Lower leg skin (tissue), 4 donors: ENCODE results near the gene QRSL1. TPM values are rescaled to one million over a fixed set of nuclear protein-coding genes. Genes with fewer than 3 reads are reported as not detected.
A peak's percentile ranks its signal among the peaks of the same experiment; 100 is the strongest.
"Not testable (repeated sequence)": the region's sequence is repeated elsewhere in the genome, so short reads cannot be mapped to it uniquely, and the experiment has no call there.

Experiments
- DNase-seq, 2 donors: peaks; one replicate each; pipeline ENCODE4 v3.0.0-alpha.2; 2019; ENCODE audit warnings: low spot score in 2 of 2
- H3K4me3 ChIP-seq: fragments of 200-600 bp; sonication (generic); 2 replicates; pipeline ENCODE4 v1.5.1; 2017; ENCODE audit warnings: mild to moderate bottlenecking, low read depth; ENCODE audit not compliant: poor library complexity, severe bottlenecking
- POLR2A ChIP-seq, 2 donors: fragments of 450-650 bp; IDR thresholded peaks; one replicate each; pipeline ENCODE4 v1.6.1; 2016 to 2017; ENCODE audit warnings: antibody characterized with exemption in 2 of 2, mild to moderate bottlenecking in 1 of 2, moderate library complexity in 1 of 2
- WGBS, 2 donors: methylation state at CpG; one replicate each; pipeline ENCODE4 v1.1.5; 2018; 5-methylcytosine and 5-hydroxymethylcytosine counted together
- intact Hi-C: fragments of 100-400 bp; cut with DNase I; formaldehyde crosslinking; loops from one replicate; pipeline ENCODE4 v1.15.0; 2023; ENCODE audit warnings: low total_unique reads
- total RNA-seq, 4 donors: library from RNA; depleted of rRNA; stranded (reverse); fragments of >200 nt; gene quantifications; one replicate each; pipeline ENCODE4 v1.1.0, GENCODE V29; 2016
- TF ChIP-seq, protein P1 (sequence below), 3 donors: fragments of 450-650 bp; IDR thresholded peaks; one replicate each; pipeline ENCODE4 v1.5.1; 2016; ENCODE audit warnings: antibody characterized with exemption in 3 of 3, mild to moderate bottlenecking in 3 of 3, moderate library complexity in 2 of 3

Gene QRSL1
- total RNA-seq, 4 donors from 2014 or later, result 5.3 to 8.0 (median 6.2) TPM

DNA sequence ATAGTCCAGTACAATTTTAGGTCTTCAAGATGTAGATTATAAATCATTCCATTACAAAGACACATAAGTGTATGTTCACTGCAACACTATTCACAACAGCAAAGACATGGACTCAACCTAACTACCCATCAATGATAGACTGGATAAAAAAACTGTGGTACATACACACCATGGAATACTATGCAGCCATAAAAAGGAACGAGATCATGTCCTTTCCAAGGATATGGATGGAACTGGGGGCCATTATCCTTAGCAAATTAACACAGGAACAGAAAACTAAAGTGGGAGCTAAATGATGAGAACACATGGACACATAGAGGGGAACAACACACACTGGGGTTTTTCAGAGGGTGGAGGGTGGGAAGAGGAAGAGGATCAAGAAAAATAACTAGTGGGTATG lies 6.3 kb upstream of the QRSL1 start:
- 73 to 100% methylated on average over 1 of the region's 1 CpG for WGBS, 2 donors
- no peak for TF ChIP-seq POLR2A (IDR thresholded peaks at IDR 0.05)
- TF ChIP-seq, protein P1, sequence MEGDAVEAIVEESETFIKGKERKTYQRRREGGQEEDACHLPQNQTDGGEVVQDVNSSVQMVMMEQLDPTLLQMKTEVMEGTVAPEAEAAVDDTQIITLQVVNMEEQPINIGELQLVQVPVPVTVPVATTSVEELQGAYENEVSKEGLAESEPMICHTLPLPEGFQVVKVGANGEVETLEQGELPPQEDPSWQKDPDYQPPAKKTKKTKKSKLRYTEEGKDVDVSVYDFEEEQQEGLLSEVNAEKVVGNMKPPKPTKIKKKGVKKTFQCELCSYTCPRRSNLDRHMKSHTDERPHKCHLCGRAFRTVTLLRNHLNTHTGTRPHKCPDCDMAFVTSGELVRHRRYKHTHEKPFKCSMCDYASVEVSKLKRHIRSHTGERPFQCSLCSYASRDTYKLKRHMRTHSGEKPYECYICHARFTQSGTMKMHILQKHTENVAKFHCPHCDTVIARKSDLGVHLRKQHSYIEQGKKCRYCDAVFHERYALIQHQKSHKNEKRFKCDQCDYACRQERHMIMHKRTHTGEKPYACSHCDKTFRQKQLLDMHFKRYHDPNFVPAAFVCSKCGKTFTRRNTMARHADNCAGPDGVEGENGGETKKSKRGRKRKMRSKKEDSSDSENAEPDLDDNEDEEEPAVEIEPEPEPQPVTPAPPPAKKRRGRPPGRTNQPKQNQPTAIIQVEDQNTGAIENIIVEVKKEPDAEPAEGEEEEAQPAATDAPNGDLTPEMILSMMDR (IDR thresholded peaks at IDR 0.05), result no peak
- intact Hi-C loops, result no loop called here
- no peak overlapping the region for H3K4me3 ChIP-seq
- DNase-seq, result no peak

DNA sequence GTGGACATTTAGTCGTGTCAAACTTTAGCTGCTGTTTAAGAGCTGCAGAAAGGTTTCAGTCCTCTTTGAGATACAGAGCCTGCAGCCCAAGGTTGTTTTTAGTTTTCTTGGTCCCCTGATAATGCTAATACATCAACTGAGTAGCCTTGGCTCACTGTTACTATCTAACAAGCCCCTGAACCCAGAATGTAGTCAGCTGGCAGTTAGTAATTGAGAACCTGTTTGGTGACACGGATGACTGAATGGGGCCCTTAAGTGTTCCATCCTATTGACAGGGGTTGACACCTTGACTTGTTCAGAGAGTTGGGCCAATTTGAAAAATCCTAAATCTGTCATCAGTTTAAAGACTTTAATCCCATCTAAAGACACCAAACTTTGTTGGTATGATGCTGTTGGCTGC lies 2.9 kb upstream of the QRSL1 start:
- 38 to 44% methylated on average over 2 of the region's 2 CpGs for WGBS, 2 donors
- no peak for DNase-seq

GRCh38 chr6:106627760-106628159 lies 1.6 kb upstream of the QRSL1 start:
- WGBS, 2 donors, result 92 to 93% methylated on average over 16 of the region's 16 CpGs
- H3K4me3 ChIP-seq, DNase-seq, intact Hi-C loops: not testable (repeated sequence)

More for the DNA sequence above, 2.9 kb upstream of the QRSL1 start:
- H3K4me3 ChIP-seq, result no peak overlapping the region
- no peak for TF ChIP-seq POLR2A (IDR thresholded peaks at IDR 0.05)
- TF ChIP-seq, protein P1 (IDR thresholded peaks at IDR 0.05), result no peak
- intact Hi-C loops, result no loop called here

GRCh38 chr6:106628658-106629102 lies 698 bp upstream of the QRSL1 start:
- H3K4me3 ChIP-seq, result peak overlapping the region; percentile 89
- 28% methylated on average over 7 of the region's 7 CpGs for WGBS, 2 donors
- intact Hi-C loops, result no loop called here
- no peak for DNase-seq
- TF ChIP-seq POLR2A (IDR thresholded peaks at IDR 0.05), result no peak
- TF ChIP-seq, protein P1 (IDR thresholded peaks at IDR 0.05), result no peak

DNA sequence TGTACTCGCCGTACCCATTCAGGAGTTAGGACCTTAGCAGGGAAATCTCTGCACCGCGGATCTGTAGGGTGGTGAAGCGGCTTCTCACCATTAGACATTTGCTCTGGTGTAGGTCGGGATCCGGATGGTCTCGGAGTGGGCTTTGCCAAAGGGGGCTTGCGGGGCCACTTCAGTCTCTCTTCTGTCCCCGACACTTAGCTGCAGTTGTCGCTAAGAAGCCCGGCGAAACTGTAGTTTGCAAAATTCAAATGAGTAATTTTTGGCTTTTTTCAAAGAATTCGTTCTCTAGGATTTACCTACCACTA lies 433 bp downstream of the QRSL1 start:
- DNase-seq, result no peak
- intact Hi-C loops, result no loop called here
- H3K4me3 ChIP-seq, result peak overlapping the region; percentile 89
- 0 to 1% methylated on average over 13 to 14 of the region's 14 CpGs for WGBS, 2 donors
- no peak for TF ChIP-seq POLR2A (IDR thresholded peaks at IDR 0.05)

DNA sequence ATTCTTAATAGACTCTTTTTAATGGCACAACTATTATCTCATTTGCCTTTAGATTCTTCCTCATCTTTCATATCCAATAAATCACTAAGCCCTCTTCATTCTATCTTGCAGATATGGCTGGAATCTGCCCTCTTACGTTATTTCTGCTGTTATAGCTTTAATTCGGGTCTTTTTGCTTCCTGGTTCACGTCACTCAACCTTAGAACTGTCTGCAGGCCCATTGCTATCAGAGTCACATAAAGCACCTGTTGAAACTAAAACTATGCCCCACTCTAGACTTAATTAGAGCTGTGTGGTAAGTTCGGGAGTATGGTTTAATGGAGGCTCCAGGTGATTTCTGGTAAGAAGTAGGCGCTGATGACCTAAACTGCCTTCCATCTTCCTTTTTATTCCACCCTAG lies 988 bp downstream of the QRSL1 start:
- intact Hi-C loops, result no loop called here
- no peak overlapping the region for H3K4me3 ChIP-seq
- TF ChIP-seq, protein P1 (IDR thresholded peaks at IDR 0.05), result no peak
- TF ChIP-seq POLR2A (IDR thresholded peaks at IDR 0.05), result no peak
- WGBS, 2 donors, result 66 to 67% methylated on average over 5 of the region's 5 CpGs
- no peak for DNase-seq

DNA sequence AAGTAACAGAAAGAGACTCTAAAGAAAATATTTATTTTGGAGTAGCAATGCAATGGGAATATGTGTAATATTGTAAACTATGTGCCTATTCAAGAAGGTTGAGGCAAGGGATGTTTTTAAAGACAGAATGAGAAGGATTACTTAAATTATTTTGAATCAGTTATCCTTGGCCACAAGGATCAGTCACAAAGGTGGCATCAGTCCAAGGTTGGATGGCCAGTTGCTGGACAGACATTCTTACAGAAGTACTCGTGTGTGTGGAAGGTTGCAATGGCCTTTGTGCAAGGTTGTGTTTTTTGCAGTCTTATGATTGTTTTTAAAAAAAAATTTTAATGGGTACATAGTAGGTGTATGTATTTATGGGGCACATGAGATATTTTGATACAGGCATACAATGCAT lies 2.0 kb downstream of the QRSL1 start:
- H3K4me3 ChIP-seq, result no peak overlapping the region
- TF ChIP-seq, protein P1 (IDR thresholded peaks at IDR 0.05), result no peak
- TF ChIP-seq POLR2A (IDR thresholded peaks at IDR 0.05), result no peak
- no peak for DNase-seq
- intact Hi-C loops, result no loop called here
- 76 to 94% methylated on average over 1 of the region's 1 CpG for WGBS, 2 donors
